SU-DHL-6 (cell line): ENCODE data around the gene CHIA.

Experiments
- H2AFZ ChIP-seq: fragments of 200-600 bp; sonication (generic); 2 replicates; pipeline ENCODE4 v1.6.1; 2014; ENCODE audit warnings: low read depth, mild to moderate bottlenecking, moderate library complexity, mixed read lengths, antibody characterized with exemption, low read length; ENCODE audit not compliant: severe bottlenecking
- H3F3A ChIP-seq: fragments of 200-600 bp; shearing (Covaris generic); 2 replicates; pipeline ENCODE4 v1.6.0; 2016; ENCODE audit warnings: antibody characterized with exemption, mild to moderate bottlenecking; ENCODE audit not compliant: insufficient read depth
- H3K27ac ChIP-seq: fragments of 200-600 bp; sonication (generic); 2 replicates; pipeline ENCODE4 v1.5.1; 2016; ENCODE audit warnings: low read depth, mild to moderate bottlenecking, low read length, moderate library complexity, mixed read lengths
- H3K27me3 ChIP-seq: fragments of 200-600 bp; sonication (generic), shearing (Covaris generic); 2 replicates; pipeline ENCODE4 v1.6.0; 2014; ENCODE audit warnings: mild to moderate bottlenecking, low read length
- H3K36me3 ChIP-seq: fragments of 200-600 bp; sonication (generic); 2 replicates; pipeline ENCODE4 v1.6.1; 2014; ENCODE audit warnings: mild to moderate bottlenecking, low read length, mixed read lengths
- H3K4me2 ChIP-seq: fragments of 300-600, 200-600 bp; shearing (Covaris generic), sonication (generic); 2 replicates; pipeline ENCODE4 v1.6.0; 2014; ENCODE audit warnings: low read length, low read depth, mild to moderate bottlenecking; ENCODE audit not compliant: poor library complexity, severe bottlenecking
- H3K4me3 ChIP-seq: fragments of 200-600 bp; sonication (generic); 2 replicates; pipeline ENCODE4 v1.5.1; 2014; ENCODE audit warnings: antibody characterized with exemption, low read length, mild to moderate bottlenecking, mixed read lengths; ENCODE audit not compliant: insufficient read depth, poor library complexity, severe bottlenecking
- H3K79me2 ChIP-seq: fragments of 200-600 bp; sonication (generic); 2 replicates; pipeline ENCODE4 v1.6.1; 2014; ENCODE audit warnings: mild to moderate bottlenecking, low read length, moderate library complexity; ENCODE audit not compliant: insufficient read depth
- H3K9ac ChIP-seq: fragments of 200-600 bp; sonication (generic); 2 replicates; pipeline ENCODE4 v1.7.0; 2014; ENCODE audit warnings: mild to moderate bottlenecking, low read length
- H3K9me2 ChIP-seq: fragments of 200-600 bp; sonication (generic); replicated peaks from 2 replicates; pipeline ENCODE4 v1.6.1; 2014; ENCODE audit warnings: low read length; ENCODE audit not compliant: insufficient read depth
- H3K9me3 ChIP-seq: fragments of 200-600 bp; sonication (generic); 2 replicates; pipeline ENCODE4 v1.6.1; 2014; ENCODE audit warnings: low read length, mixed read lengths; ENCODE audit not compliant: insufficient read depth
- H4K20me1 ChIP-seq: fragments of 200-600 bp; sonication (generic); 2 replicates; pipeline ENCODE4 v1.6.1; 2014; ENCODE audit warnings: low read depth, mild to moderate bottlenecking, antibody characterized with exemption, low read length, moderate library complexity, mixed read lengths
- CTCF ChIP-seq: fragments of 200-600 bp; sonication (generic); IDR thresholded peaks from one replicate; pipeline ENCODE4 v1.5.1; 2017; ENCODE audit warnings: antibody characterized with exemption, mild to moderate bottlenecking, low read length, moderate library complexity; ENCODE audit not compliant: insufficient read depth, poor library complexity, severe bottlenecking
- EZH2phosphoT487 ChIP-seq: fragments of 200-600 bp; sonication (generic), shearing (Covaris generic); conservative IDR thresholded peaks from 2 replicates; pipeline ENCODE4 v1.6.1; 2018; ENCODE audit warnings: mild to moderate bottlenecking, antibody characterized with exemption, low read length, moderate library complexity, mixed read lengths

Gene CHIA

DNA sequence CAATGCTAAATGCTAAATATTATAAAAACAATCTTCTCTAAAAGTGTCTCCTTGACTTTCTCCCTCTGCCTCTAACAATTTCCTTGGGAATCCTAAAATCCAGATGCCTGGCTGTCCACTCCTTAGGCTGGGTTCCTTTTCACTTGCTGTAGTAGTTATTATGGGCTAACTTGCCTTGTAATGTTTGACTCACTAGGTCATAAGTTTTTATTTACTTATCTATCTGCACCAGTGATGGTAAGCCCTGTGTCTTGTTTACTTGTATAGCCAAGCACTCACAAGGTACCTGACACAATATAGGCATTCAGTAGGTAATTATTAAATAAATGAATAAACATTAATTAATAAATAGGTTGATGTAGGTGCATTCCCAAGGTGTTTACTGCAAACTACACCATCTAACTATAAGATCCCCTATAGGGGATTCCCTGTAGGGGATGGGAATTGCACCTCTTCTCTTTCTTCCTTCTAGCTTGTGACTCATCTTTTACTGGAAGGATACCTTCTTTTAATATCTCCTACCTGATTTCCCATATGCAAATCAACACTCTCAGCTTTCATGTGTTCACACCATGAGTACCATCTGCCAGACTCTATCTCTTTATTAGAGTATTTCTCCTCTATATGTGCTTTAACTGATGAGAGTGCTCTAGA lies 14.7 kb upstream of the CHIA start:
- H2AFZ ChIP-seq, result no peak overlapping the region
- no peak overlapping the region for H3K4me2 ChIP-seq
- H3K27ac ChIP-seq, result no peak overlapping the region
- no peaks in the 10 kb centered on the region for H3K27me3 ChIP-seq
- no peaks in the 10 kb centered on the region for H3K9me3 ChIP-seq
- no peaks in the 10 kb centered on the region for H3K36me3 ChIP-seq
- TF ChIP-seq EZH2phosphoT487, result no peak
- no peak for TF ChIP-seq CTCF
- no peaks in the 10 kb centered on the region for H4K20me1 ChIP-seq
- H3K79me2 ChIP-seq, result no peaks in the 10 kb centered on the region
- no peaks in the 10 kb centered on the region for H3F3A ChIP-seq
- no peaks in the 10 kb centered on the region for H3K9me2 ChIP-seq
- H3K4me3 ChIP-seq, result no peak overlapping the region
- no peak overlapping the region for H3K9ac ChIP-seq

DNA sequence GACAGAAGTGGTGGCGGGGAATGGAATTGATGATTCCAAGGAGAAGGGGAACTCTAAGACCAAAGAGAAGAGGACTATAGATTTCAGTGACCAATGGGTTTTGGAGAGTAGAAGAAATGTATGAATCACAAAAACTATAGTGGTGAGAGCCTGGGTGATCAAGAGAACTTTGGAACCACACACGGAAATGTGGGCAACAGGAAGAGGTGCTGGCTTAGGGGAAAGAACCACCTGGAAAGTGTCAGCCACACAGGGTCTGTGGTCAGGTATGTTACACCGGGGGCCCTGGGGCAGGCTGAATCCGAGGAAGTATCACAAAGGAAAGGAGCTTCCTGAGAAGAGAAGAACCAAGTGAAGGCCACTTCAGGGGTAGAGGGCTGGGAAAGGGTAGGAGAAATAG lies 11.5 kb upstream of the CHIA start:
- Histone ChIP-seq H3K4me2 (no peak overlapping the region), H3K79me2 (no peaks in the 10 kb centered on the region), H2AFZ (no peak overlapping the region), H3K4me3 (no peak overlapping the region), H3K36me3 (no peaks in the 10 kb centered on the region), H3K9me3 (no peaks in the 10 kb centered on the region), H3K9me2 (no peaks in the 10 kb centered on the region), H3F3A (no peaks in the 10 kb centered on the region), H4K20me1 (no peaks in the 10 kb centered on the region), H3K9ac (no peak overlapping the region), H3K27ac (no peak overlapping the region), H3K27me3 (no peaks in the 10 kb centered on the region)
- TF ChIP-seq CTCF, result no peak
- TF ChIP-seq EZH2phosphoT487, result no peak

DNA sequence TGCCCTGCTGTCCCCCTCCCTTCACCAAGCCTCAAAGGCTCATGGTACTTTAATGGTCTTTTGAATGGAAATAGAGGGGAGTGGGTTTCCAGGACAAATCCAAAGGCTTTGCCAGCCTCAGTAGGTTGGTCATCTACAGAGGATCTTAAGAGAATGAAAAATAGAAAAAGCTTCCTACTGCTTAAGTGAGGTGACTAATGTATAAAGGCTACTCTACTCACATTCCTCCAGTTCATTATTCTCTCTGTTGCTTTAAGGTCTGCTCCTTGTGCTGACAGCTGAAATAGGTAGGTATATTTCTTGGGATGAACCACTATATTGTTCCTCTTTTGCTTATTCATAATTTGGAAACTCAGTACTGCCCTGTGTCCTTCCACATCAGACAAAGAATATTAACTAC lies 10.4 kb upstream of the CHIA start:
- Histone ChIP-seq H3K79me2 (no peaks in the 10 kb centered on the region), H3K27ac (no peak overlapping the region), H3K4me3 (no peak overlapping the region), H3K9me3 (no peaks in the 10 kb centered on the region), H3K27me3 (no peaks in the 10 kb centered on the region), H3K9me2 (no peaks in the 10 kb centered on the region), H3K4me2 (no peak overlapping the region), H3F3A (no peaks in the 10 kb centered on the region), H3K9ac (no peak overlapping the region), H2AFZ (no peak overlapping the region), H3K36me3 (no peaks in the 10 kb centered on the region), H4K20me1 (no peaks in the 10 kb centered on the region)
- no peak for TF ChIP-seq EZH2phosphoT487

DNA sequence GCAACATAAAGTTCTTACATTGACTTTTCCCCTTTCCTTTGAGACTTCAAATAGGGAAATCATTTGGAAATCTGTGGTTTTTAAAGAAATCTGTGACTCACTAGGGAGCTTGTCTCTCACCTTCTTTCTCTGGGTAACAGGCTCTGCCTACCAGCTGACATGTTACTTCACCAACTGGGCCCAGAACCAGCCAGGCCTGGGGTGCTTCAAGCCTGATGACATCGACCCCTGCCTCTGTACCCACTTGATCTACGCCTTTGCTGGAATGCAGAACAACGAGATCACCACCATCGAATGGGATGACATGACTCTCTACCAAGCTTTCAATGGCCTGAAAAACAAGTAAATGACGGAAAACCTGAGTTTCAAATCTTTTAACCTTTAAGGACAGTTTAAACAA lies 9.2 kb upstream of the CHIA start:
- Histone ChIP-seq H3K9ac (no peak overlapping the region), H3K4me2 (no peak overlapping the region), H3K27ac (no peak overlapping the region), H3K9me2 (no peaks in the 10 kb centered on the region), H3K36me3 (no peaks in the 10 kb centered on the region), H4K20me1 (no peaks in the 10 kb centered on the region), H2AFZ (no peak overlapping the region), H3F3A (no peaks in the 10 kb centered on the region), H3K79me2 (no peaks in the 10 kb centered on the region), H3K9me3 (no peaks in the 10 kb centered on the region), H3K27me3 (no peaks in the 10 kb centered on the region), H3K4me3 (no peak overlapping the region)
- no peak for TF ChIP-seq EZH2phosphoT487
- TF ChIP-seq CTCF, result no peak
